Breast epithelium (tissue), 3 donors: ENCODE data around the gene IL13RA1.

Experiments
- POLR2A ChIP-seq: fragments of 450-650 bp; IDR thresholded peaks from one replicate; pipeline ENCODE4 v1.6.1; 2016; ENCODE audit warnings: antibody characterized with exemption, mild to moderate bottlenecking, moderate library complexity
- TF ChIP-seq, protein P1 (sequence below), 3 donors: fragments of 450-650 bp; IDR thresholded peaks; one replicate each; pipeline ENCODE4 v1.5.1; 2016 to 2017; ENCODE audit warnings: antibody characterized with exemption in 3 of 3, mild to moderate bottlenecking in 3 of 3, moderate library complexity in 3 of 3

DNA sequence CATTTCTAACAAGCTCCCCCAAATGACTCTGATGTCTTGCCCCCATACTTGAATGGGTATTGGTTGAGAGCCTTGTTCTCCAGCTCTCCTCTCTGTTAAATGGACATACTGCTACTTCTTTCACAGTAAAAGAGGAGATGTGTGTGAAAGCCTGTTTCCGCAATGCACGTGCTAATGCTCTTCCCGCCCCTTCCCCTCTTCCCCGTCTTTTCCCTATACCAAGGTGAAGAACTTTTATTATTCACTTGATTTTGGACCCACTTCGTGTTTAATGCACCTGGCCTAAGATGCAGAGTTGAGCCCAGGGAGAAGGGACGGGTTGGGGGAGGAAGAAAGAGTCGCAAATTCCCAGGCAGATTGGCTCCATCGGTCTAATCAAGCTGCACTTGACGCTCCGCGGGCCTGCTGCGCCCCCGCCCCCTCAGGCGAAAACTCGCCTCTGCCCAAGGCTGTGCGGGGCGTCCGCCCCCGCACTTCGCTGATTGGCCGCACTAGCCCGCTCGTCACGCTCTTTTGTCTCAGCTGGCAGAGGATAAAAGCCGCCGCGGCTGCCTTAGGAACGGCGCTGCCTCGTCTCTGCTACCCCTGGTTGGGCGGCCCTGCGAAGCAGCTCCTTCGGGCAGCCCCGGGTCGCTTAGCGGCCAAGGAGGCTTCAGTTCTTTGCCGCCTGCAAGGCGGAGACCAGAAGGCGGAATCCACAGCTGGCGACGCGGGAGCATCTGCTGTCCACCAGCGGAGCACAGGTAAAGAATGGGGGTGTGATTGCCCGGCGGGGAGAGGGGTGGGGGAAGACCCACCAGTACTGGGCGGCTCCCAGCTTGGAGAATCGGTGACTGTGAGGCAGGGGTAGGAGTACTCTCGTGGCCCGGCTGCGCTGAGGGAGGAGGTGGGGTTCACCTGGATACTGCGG is 96.1 kb downstream of the IL13RA1 start, which contains the start of gene ZCCHC12:
- no peak for TF ChIP-seq POLR2A
- TF ChIP-seq, protein P1, sequence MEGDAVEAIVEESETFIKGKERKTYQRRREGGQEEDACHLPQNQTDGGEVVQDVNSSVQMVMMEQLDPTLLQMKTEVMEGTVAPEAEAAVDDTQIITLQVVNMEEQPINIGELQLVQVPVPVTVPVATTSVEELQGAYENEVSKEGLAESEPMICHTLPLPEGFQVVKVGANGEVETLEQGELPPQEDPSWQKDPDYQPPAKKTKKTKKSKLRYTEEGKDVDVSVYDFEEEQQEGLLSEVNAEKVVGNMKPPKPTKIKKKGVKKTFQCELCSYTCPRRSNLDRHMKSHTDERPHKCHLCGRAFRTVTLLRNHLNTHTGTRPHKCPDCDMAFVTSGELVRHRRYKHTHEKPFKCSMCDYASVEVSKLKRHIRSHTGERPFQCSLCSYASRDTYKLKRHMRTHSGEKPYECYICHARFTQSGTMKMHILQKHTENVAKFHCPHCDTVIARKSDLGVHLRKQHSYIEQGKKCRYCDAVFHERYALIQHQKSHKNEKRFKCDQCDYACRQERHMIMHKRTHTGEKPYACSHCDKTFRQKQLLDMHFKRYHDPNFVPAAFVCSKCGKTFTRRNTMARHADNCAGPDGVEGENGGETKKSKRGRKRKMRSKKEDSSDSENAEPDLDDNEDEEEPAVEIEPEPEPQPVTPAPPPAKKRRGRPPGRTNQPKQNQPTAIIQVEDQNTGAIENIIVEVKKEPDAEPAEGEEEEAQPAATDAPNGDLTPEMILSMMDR (IDR thresholded peaks at IDR 0.05), result no peak
